IPS DF 19.7 (cell line): ENCODE results near the gene ZNF615.
"Not testable (repeated sequence)": the region's sequence is repeated elsewhere in the genome, so short reads cannot be mapped to it uniquely, and the experiment has no call there.

ENCODE experiments used
- DNase-seq: peaks from one replicate; pipeline ENCODE4 v3.0.0-alpha.2; 2013; ENCODE audit warnings: low read depth, low spot score

ZNF615 gene

DNA sequence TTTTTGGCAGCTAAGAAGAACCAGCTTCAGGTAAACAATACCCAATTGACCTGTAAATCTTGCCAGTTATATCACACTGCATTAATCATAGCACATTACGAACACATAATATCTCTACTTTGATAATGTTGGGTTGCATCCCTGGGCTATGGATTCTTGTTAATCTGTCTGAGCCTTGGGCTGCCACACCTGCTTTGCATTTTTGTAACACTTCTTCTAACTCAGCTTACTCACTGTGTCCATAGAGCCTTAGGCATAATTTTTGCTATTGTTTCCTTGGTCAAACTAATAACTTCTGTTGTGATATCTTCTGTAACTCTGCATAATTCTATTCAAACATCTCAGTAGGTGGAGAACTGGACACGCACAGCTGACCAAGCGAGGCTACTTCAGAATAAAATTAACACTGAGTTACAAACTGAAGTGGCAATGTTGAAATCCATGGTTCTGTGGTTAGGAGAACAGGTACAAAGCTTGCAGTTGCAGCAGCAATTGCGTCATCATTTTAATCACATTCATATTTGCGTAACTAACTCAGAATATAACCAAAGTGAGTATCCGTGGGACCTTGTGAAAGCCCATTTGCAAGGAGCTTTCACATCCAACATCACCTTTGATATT lies 27.8 kb downstream of the ZNF615 start:
- DNase-seq = no peak

DNA sequence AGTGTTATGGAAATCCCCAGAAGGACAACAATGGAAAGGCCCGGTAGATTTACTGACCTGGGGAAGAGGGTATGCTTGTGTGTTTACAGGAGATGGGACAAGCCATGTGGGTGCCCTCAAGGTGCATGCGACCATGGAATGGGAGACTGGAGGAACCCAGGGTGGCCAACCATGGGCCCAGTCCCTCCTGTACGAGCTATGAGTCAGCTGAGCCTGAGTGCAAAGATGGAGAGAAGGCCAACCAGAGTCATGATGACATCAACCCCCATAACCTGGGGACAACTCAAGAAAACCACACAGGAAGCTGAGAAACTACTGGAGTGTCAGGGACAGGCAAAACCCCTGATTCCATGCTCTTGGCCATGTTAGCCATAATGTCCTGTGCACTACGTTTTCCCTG lies 29.1 kb downstream of the ZNF615 start:
- no peak for DNase-seq

DNA sequence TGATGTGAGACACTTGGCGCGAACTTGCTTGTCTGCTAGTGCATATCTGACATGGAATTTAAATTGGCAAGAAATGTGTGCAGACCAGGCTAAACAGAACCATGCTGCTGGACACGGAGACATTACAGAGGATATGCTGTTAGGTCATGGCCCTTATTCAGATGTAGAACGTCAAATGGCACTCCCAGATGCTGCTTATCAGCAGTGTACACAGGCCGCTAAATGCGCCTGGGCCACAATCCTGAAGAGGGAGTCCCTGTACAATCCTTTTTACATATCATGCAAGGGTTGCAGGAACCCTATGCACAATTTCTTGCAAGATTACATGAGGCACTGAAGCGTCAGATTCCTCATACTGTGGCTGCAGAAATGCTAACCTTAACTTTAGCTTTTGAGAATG lies 30.7 kb downstream of the ZNF615 start:
- no peak for DNase-seq

DNA sequence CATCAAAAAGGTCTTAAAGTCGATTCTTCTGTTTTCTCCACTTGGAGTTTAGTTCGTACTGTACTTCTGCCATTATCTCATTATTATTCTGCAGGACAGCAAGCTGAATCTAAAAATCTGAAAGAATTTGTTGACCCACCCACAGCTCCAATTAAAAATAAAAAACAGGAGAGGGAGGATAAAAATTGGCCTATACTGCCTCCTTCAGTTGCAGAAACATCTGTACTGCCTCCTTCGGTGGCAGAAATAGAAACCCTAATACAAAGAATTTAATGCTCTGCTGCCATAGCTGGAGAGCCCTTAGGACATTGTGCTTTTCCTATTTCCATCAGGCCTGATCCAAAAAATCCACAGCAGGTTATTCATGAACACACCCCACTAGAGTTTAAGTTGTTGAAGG lies 31.2 kb downstream of the ZNF615 start:
- DNase-seq = no peak

DNA sequence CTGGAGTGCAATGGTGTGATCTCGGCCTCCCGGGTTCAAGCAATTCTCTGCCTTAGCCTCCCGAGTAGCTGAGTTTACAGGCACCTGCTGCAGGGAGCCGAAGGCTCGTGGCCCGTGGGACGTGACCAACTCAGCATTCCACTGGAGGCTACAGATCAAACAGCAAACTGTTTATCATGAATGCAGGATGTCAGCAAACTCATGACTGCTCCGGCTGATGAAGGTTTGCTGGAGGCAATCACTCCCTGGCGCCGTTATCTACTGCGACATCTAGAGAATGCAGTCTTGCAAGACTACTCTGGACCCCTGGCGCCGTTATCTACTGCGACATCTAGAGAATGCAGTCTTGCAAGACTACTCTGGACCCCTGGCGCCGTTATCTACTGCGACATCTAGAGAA lies 32.2 kb downstream of the ZNF615 start:
- not testable (repeated sequence) for DNase-seq

DNA sequence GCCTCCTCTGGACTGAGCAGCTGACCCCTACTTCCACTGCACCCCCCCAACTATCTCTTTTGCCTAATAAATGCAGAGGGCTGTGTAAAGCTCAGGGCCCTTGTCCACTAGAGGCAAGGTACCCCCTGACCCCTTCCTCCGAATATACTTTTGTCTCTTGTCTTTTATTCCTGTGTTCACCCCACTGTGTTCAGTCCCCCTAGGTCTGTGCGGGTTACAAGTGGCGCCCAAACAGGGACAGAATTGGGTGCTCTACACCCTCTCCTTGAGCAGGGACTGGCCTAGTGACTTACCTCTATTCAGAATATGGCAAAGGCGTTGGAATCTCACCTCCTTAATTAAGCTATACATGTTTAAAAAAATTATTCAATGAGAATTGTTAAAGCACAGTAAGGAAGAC lies 36.4 kb downstream of the ZNF615 start:
- no peak for DNase-seq

DNA sequence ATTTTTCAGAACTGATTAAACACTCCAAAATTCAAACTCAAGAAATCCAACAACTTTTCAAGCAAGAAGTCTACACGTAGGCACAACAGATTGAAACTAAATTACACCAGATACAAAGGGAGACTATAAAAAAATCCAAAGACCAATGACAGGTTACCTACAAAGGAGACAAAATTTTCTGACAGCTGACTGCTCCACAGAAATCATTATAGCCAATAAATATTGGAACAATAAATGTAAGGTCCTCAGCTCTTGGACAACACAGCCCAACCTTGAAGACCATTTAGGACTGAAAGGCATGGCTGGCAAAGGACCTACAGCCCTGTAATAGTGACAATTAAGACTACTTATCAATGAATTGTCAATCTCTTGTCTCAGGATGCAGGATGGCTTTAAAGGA lies 37.3 kb downstream of the ZNF615 start:
- no peak for DNase-seq

DNA sequence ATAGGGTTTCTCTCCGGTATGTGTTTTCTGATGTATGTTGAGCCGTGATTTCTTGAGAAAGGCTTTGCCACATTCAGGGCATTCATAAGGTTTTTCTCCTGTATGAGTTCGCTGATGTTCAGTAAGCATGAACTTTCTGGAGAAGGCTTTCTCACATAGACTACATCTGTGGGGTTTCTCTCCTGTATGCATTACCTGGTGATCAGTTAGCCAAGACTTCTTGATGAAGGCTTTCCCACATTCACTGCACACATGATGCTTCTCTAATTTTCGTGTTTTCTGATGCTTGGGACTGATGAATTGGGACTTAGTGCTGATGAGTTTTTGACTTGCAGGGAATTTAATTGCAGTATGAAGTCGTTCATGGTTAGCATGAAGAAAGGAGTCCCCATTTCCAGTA lies 42.4 kb downstream of the ZNF615 start:
- DNase-seq = no peak

DNA sequence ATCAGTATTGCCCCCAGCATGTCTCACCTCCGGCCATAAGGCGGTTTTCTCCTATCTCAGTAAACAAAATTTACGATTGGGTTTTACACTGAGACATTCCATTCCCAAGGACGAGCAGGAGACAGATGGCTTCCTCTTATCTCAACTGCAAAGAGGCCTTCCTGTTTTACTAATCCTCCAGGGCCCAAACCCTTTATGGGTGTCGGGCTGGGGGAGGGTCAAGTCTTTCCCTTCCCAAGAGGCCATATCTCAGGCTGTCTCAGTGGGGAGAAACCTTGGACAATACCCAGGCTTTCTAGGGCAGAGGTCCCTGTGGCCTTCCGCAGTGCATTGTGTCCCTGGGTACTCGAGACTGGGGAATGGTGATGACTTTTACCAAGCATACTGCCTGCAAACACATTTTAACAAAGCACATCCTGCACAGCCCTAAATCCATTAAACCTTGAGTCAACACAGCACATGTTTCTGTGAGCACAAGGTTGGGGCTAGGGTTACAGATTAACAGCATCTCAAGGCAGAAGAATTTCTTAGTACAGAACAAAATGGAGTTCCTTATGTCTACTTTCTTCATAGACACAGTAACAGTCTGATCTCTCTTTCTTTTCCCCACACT lies 47.3 kb downstream of the ZNF615 start:
- not testable (repeated sequence) for DNase-seq

DNA sequence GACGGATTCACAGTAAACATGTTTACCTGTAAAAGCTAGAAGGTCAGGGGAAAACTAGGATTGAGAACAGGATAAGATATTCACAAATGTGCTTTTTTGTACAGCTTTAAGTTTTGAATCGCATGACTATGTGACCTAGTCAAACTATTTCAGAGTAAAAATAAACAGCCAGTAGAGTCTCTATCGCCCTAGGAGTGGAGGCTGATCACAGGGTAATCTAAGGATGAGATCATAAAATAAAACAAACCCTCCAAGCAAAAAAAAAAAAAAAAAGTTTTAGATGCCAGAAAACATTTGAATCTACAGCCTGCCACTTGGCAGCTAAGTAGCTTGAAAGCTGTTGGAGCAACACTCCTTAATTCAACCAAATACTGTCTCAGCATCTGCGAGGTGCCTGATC lies 48.2 kb downstream of the ZNF615 start:
- DNase-seq = no peak

DNA sequence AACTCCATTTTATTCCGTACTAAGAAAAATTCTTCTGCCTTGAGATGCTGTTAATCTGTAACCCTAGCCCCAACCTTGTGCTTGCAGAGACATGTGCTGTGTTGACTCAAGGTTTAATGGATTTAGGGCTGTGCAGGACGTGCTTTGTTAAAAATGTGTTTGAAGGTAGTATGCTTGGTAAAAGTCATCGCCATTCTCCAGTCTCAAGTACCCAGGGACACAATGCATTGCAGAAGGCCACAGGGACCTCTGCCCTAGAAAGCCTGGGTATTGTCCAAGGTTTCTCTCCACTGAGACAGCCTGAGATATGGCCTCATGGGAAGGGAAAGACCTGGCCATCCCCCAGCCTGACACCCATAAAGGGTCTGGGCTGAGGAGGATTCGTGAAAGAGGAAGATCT lies 50.2 kb downstream of the ZNF615 start:
- DNase-seq = not testable (repeated sequence)

DNA sequence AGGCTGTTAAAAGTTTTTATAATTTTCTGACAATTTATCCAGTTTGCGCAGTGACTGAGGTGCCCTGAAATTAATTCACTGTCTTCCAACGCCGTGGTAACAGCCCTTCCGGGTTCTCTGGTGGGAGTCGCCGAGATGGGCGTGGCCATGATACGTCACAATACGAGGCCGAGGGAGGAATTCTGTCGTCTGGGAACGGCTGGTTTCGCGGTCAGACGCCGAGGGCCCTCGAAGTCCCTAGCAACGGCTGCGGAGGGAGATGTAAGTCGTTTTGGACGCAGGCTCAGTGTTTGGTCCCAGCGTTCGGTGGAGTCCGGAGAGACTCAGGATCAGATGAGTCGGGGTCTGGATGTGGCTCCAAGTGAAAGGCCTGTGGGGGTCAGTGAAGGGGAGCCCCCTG lies 59.0 kb downstream of the ZNF615 start:
- DNase-seq = no peak

DNA sequence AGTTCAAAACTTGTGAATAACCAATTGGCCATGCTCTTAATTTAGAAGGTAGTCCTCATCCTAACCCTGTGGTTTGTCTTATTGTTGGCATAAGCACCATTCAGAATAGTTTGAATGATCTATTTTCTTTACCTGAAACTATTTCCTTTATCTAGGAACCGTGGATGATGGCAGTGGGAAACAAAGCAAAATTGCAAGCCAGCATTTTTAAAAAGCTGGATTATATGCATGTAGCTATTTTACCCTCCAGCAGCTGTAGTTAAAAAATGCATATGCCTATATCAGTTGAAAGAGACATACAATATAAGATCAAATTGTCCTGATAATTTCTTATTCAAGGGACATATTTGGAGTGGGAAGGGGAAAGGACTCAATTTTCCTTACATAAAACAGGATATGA lies 61.4 kb downstream of the ZNF615 start:
- DNase-seq = no peak

DNA sequence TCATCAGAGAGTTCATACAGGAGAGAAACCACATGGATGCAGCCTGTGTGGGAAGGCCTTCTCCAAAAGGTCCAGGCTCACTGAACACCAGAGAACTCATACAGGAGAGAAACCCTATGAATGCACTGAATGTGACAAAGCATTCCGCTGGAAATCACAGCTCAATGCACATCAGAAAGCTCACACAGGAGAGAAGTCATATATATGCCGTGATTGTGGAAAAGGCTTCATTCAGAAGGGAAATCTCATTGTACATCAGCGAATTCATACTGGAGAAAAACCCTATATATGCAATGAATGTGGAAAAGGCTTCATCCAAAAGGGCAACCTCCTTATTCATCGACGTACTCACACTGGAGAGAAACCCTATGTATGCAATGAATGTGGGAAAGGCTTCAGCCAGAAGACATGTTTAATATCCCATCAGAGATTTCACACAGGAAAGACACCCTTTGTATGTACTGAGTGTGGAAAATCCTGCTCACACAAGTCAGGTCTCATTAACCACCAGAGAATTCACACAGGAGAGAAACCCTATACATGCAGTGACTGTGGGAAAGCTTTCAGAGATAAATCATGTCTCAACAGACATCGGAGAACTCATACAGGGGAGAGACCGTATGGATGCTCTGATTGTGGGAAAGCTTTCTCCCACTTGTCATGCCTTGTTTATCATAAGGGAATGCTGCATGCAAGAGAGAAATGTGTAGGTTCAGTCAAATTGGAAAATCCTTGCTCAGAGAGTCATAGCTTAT lies 63.0 kb downstream of the ZNF615 start:
- DNase-seq = no peak
